Gastrocnemius medialis (tissue), 4 donors: ENCODE data around the gene APBA2.

ENCODE experiments used
- CTCF ChIP-seq, 5 experiments: fragments of 450-650 bp in 3 of 5; fragments of 200-600 bp in 2 of 5; sonication (generic) in 2 of 5; IDR thresholded peaks in 4 of 5; conservative IDR thresholded peaks in 1 of 5; 1 replicate in 4 of 5; 2 replicates in 1 of 5; pipeline ENCODE4 v1.5.1; 2016 to 2019; ENCODE audit warnings: antibody characterized with exemption in 5 of 5, mild to moderate bottlenecking in 3 of 5, moderate library complexity in 3 of 5
- POLR2A ChIP-seq, 2 donors: fragments of 450-650 bp; IDR thresholded peaks; one replicate each; pipeline ENCODE4 v1.6.1; 2017; ENCODE audit warnings: antibody characterized with exemption in 2 of 2, mild to moderate bottlenecking in 2 of 2, moderate library complexity in 2 of 2

GRCh38 chr15:29143909-29144635 is 258.3 kb downstream of the APBA2 start:
- no peak for TF ChIP-seq CTCF (IDR thresholded peaks at IDR 0.05 in 4 of 5, conservative IDR thresholded peaks at IDR 0.05 in 1 of 5)
- TF ChIP-seq POLR2A (IDR thresholded peaks at IDR 0.05), result no peak
